ENCODE measurements around the gene FAM98B. TPM values are rescaled to one million over a fixed set of nuclear protein-coding genes. Genes with fewer than 3 reads are reported as not detected.

FAM98B gene
- total RNA-seq, 1 experiment from 2014 or later, result 27.2 TPM

GRCh38 chr15:38533416-38533915 is 79.5 kb downstream of the FAM98B start:
- DNase-seq, result no peak
- H3K36me3 ChIP-seq, result no peaks in the 10 kb centered on the region
- no peaks in the 10 kb centered on the region for H3K9me3 ChIP-seq (replicated peaks)
- H3K4me3 ChIP-seq, result no peak overlapping the region
- H3K4me1 ChIP-seq, result peaks cover 14% of the 10 kb centered on the region
- 0 out of 2 replicates have a peak, but pooled peaks cover 3% of the 10 kb centered on the region for H3K27me3 ChIP-seq
- no peak overlapping the region for H3K27ac ChIP-seq

- H3K9me3 ChIP-seq (replicated peaks), result no peaks in the 10 kb centered on the region
- 0 out of 2 replicates have a peak, but pooled peaks cover 2% of the 10 kb centered on the region for H3K27me3 ChIP-seq
- no peak overlapping the region for H3K27ac ChIP-seq
- H3K36me3 ChIP-seq, result no peaks in the 10 kb centered on the region
- no peak for DNase-seq
- peaks cover 14% of the 10 kb centered on the region for H3K4me1 ChIP-seq
- no peak overlapping the region for H3K4me3 ChIP-seq
Observed at GRCh38 chr15:38533926-38534325, 80.0 kb downstream of the FAM98B start.

- no peaks in the 10 kb centered on the region for H3K36me3 ChIP-seq
- no peak overlapping the region for H3K27ac ChIP-seq
- no peaks in the 10 kb centered on the region for H3K9me3 ChIP-seq (replicated peaks)
- H3K27me3 ChIP-seq, result no peaks in the 10 kb centered on the region
- no peak for DNase-seq
- peaks cover 14% of the 10 kb centered on the region for H3K4me1 ChIP-seq
- no peak overlapping the region for H3K4me3 ChIP-seq
Observed at GRCh38 chr15:38534691-38535090, 80.8 kb downstream of the FAM98B start.

GRCh38 chr15:38535491-38536200 is 81.7 kb downstream of the FAM98B start:
- H3K9me3 ChIP-seq (replicated peaks), result no peaks in the 10 kb centered on the region
- H3K27me3 ChIP-seq, result no peaks in the 10 kb centered on the region
- H3K27ac ChIP-seq, result no peak overlapping the region
- no peaks in the 10 kb centered on the region for H3K36me3 ChIP-seq
- no peak overlapping the region for H3K4me3 ChIP-seq
- DNase-seq, result no peak
- H3K4me1 ChIP-seq, result peaks cover 14% of the 10 kb centered on the region

GRCh38 chr15:38536201-38536676 is 82.3 kb downstream of the FAM98B start:
- Histone ChIP-seq H3K4me1 (peaks cover 14% of the 10 kb centered on the region), H3K4me3 (no peak overlapping the region), H3K27ac (no peak overlapping the region), H3K9me3 (replicated peaks) (no peaks in the 10 kb centered on the region), H3K27me3 (no peaks in the 10 kb centered on the region), H3K36me3 (no peaks in the 10 kb centered on the region)
- DNase-seq, result peak; percentile 55 to 56

Other genes starting within 250 kb of the FAM98B start
- gene SPRED1, start 201.3 kb upstream of the FAM98B start, total RNA-seq (2014; rRNA removed; shearing (Covaris generic)), result 31.9 and 35.1 TPM in 2 replicates
- 1.4 and 1.9 TPM in 2 replicates for gene RASGRP1, start 110.7 kb downstream of the FAM98B start, total RNA-seq (2014; rRNA removed; shearing (Covaris generic))

Measured in SJCRH30 (cell line).